ENCODE data around the gene FBXL7.

FBXL7 gene

DNA sequence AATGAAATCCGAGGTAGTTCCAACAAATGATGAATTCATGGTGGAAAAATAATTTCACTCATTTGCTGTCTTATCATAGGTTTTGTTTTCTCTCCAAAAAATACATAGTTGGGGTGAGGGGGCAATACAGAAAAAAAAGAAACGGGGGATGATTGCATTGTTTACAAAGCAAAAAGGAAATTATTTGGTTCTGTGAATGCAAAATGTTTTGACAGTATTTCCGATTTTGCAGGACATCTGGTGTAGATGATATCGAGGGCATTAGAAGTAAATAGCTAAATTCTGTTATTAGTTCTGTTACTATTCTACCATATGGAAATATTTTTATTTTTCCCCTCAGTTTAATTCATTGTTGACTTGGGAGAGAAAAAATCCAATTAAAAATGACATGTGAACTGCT lies 477.9 kb downstream of the FBXL7 start:
- no peak overlapping the region for H3K4me3 ChIP-seq (ENCODE audit: low read length)
- no peak overlapping the region for H3K27ac ChIP-seq (ENCODE audit: low read depth, low read length)

DNA sequence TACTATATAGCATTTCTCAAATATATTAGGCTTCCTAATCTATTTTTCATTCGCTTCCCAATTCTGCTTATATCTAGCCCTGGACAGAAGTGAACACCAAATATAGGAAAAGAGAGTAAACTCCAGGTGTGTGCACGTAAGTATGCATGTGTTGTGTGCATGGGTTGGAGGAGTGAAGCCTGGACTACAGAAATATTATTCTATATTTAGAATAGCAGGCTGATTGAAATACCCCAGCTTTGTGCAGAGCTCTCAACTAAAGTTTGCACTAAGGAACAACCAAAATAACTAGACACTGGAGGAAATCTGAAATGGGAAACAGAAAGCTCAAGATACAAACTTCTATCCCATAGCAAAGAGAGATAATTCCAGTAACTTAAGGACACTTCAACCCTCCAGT lies 480.9 kb downstream of the FBXL7 start:
- Histone ChIP-seq H3K79me2 (ENCODE audit: control insufficient read depth, low read length) (no peaks in the 10 kb centered on the region), H4K20me1 (ENCODE audit: control insufficient read depth, insufficient read depth, low read depth, low read length) (no peaks in the 10 kb centered on the region), H3K4me2 (ENCODE audit: low read length) (no peak overlapping the region), H3K9me2 (replicated peaks; ENCODE audit: control insufficient read depth, low read length) (no peaks in the 10 kb centered on the region), H3K27ac (ENCODE audit: low read depth, low read length) (no peak overlapping the region), H3K27me3 (ENCODE audit: control insufficient read depth, low read length) (no peaks in the 10 kb centered on the region), H3F3A (ENCODE audit: control insufficient read depth, insufficient read depth) (no peaks in the 10 kb centered on the region), H3K36me3 (ENCODE audit: control insufficient read depth, low read length) (no peaks in the 10 kb centered on the region), H3K4me1 (ENCODE audit: control insufficient read depth, low read length) (no peaks in the 10 kb centered on the region), H3K9me3 (ENCODE audit: control insufficient read depth, insufficient read depth, low read length) (no peaks in the 10 kb centered on the region), H3K4me3 (ENCODE audit: low read length) (no peak overlapping the region)
- TF ChIP-seq CTCF (IDR thresholded peaks at IDR 0.05; ENCODE audit: low read depth, low read length, poor library complexity, severe bottlenecking), result no peak
- TF ChIP-seq EZH2phosphoT487 (IDR thresholded peaks at IDR 0.05; ENCODE audit: borderline replicate concordance, low read length), result no peak

More for the DNA sequence above, 477.9 kb downstream of the FBXL7 start:
- Histone ChIP-seq H3K4me2 (ENCODE audit: low read length) (no peak overlapping the region), H4K20me1 (ENCODE audit: control insufficient read depth, insufficient read depth, low read depth, low read length) (no peaks in the 10 kb centered on the region), H3K9me2 (replicated peaks; ENCODE audit: control insufficient read depth, low read length) (no peaks in the 10 kb centered on the region), H3K36me3 (ENCODE audit: control insufficient read depth, low read length) (no peaks in the 10 kb centered on the region), H3F3A (ENCODE audit: control insufficient read depth, insufficient read depth) (no peaks in the 10 kb centered on the region), H3K4me1 (ENCODE audit: control insufficient read depth, low read length) (no peaks in the 10 kb centered on the region), H3K79me2 (ENCODE audit: control insufficient read depth, low read length) (no peaks in the 10 kb centered on the region), H3K27me3 (ENCODE audit: control insufficient read depth, low read length) (no peaks in the 10 kb centered on the region), H3K9me3 (ENCODE audit: control insufficient read depth, insufficient read depth, low read length) (no peaks in the 10 kb centered on the region; the same call in 1 of the 2 replicates)
- no peak for TF ChIP-seq CTCF (IDR thresholded peaks at IDR 0.05; ENCODE audit: low read depth, low read length, poor library complexity, severe bottlenecking)
- no peak for TF ChIP-seq EZH2phosphoT487 (IDR thresholded peaks at IDR 0.05; ENCODE audit: borderline replicate concordance, low read length)

DNA sequence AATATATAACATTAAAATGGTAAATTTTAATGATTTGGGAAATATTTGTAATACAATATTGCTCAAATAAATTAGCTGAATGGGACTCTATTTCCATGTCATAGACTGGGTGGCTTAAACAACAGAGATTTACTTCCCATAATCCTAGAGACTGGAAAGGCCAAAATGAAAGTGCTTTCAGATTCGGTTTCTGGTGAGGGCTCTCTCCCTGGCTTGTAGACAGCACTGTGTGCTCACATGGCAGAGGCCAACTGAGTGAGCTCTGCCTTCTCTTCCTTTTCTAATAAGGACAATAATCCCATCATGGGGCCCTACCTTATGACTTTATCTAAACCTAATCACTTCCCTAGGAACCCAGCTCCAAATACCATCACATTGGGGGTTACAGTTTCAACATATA lies 483.4 kb downstream of the FBXL7 start:
- Histone ChIP-seq H3K9me2 (replicated peaks; ENCODE audit: control insufficient read depth, low read length) (no peaks in the 10 kb centered on the region), H3F3A (ENCODE audit: control insufficient read depth, insufficient read depth) (no peaks in the 10 kb centered on the region), H3K36me3 (ENCODE audit: control insufficient read depth, low read length) (no peaks in the 10 kb centered on the region), H3K27ac (ENCODE audit: low read depth, low read length) (no peak overlapping the region), H3K4me1 (ENCODE audit: control insufficient read depth, low read length) (no peaks in the 10 kb centered on the region), H3K9me3 (ENCODE audit: control insufficient read depth, insufficient read depth, low read length) (no peaks in the 10 kb centered on the region), H3K4me3 (ENCODE audit: low read length) (no peak overlapping the region), H3K4me2 (ENCODE audit: low read length) (no peak overlapping the region), H3K79me2 (ENCODE audit: control insufficient read depth, low read length) (no peaks in the 10 kb centered on the region), H3K27me3 (ENCODE audit: control insufficient read depth, low read length) (no peaks in the 10 kb centered on the region), H4K20me1 (ENCODE audit: control insufficient read depth, insufficient read depth, low read depth, low read length) (no peaks in the 10 kb centered on the region)
- TF ChIP-seq EZH2phosphoT487 (IDR thresholded peaks at IDR 0.05; ENCODE audit: borderline replicate concordance, low read length) (no peak), CTCF (IDR thresholded peaks at IDR 0.05; ENCODE audit: low read depth, low read length, poor library complexity, severe bottlenecking) (no peak)
